ENCODE data around the gene BABAM2. TPM values are rescaled to one million over a fixed set of nuclear protein-coding genes. Genes with fewer than 3 reads are reported as not detected.
"Not testable (repeated sequence)": the region's sequence is repeated elsewhere in the genome, so short reads cannot be mapped to it uniquely, and the experiment has no call there.

Gene BABAM2
- total and polyA plus RNA-seq, 4 donors: 28.1 to 40.4 (median 37.0) TPM

DNA sequence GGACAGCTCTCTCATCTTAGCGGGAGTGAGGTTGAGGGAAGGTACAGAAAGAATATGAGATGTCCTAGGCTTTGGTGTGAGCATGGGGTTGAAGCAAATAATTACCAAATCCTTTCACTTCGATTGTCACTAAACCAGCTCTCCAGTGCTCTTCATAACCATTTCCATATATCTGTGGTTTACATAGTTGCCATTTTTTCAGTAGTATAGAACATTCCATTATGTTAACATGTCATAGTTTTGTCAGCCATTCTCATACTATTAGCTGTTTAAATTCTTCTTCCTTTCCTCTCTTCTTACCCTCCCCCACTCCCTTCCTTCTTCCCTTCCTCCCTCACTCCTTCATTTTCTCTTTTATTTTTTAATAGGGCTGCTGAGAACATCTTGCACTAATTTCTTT, 205.9 kb downstream of the BABAM2 start:
- no CpG with 5 or more reads among the region's 2 CpGs for WGBS (ENCODE audit: insufficient coverage)
- H3K9me3 ChIP-seq (ENCODE audit: control insufficient read depth, insufficient read depth, low read length): no peaks in the 10 kb centered on the region
- no peak for DNase-seq (ENCODE audit: low read depth in 4 of 6, low spot score in 6 of 6)

DNA sequence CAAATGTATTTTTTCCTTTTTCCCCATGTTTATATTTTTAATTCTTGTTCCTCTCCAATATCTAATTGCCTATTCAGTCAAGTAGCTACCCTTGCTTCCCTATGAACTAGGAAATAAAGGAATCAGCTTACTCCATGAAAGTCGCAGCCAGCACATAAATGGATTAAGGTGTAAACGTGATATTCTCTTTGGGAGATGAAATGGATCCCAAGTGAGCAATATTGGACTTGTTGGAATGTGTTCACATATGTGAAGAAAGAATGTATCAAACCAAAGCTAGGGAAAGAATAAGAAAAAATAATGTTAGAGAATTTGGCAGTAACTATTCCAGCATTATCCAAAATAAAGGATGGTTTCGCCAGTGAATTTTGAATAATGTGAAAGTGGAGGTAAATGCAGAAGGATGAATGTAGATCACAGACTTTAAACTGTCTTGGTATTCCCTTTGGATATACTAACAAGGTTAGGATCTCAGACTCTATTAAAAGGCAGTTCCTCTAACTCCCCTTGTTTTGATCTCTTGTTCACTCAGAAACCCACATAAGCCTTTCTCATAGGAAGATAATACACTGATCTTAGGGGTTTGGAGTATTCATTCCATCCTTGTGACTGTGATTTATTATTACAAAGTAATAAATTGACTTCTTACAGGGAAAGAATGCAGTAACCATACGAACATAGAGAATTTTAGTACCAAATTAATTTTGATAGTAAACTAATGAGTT, 208.1 kb downstream of the BABAM2 start:
- DNase-seq (ENCODE audit: low read depth in 4 of 6, low spot score in 6 of 6): no peak
- H3K4me3 ChIP-seq (ENCODE audit: low read depth, low read length): no peak overlapping the region
- WGBS (ENCODE audit: insufficient coverage): 80% methylated on average over 2 of the region's 4 CpGs
- H3K27me3 ChIP-seq (ENCODE audit: control insufficient read depth, insufficient read depth, low read length): no peaks in the 10 kb centered on the region
- no peaks in the 10 kb centered on the region for H3K4me1 ChIP-seq (ENCODE audit: control insufficient read depth, insufficient read depth, low read length)
- no peak overlapping the region for H3K27ac ChIP-seq (ENCODE audit: low read depth, low read length)
- no peaks in the 10 kb centered on the region for H3K36me3 ChIP-seq (ENCODE audit: control insufficient read depth, insufficient read depth, low read length)
- no peaks in the 10 kb centered on the region for H3K9me3 ChIP-seq (ENCODE audit: control insufficient read depth, insufficient read depth, low read length)

More for the DNA sequence above, 205.9 kb downstream of the BABAM2 start:
- no peak overlapping the region for H3K4me3 ChIP-seq (ENCODE audit: low read depth, low read length)
- no peaks in the 10 kb centered on the region for H3K36me3 ChIP-seq (ENCODE audit: control insufficient read depth, insufficient read depth, low read length)
- no peak overlapping the region for H3K27ac ChIP-seq (ENCODE audit: low read depth, low read length)
- no peaks in the 10 kb centered on the region for H3K4me1 ChIP-seq (ENCODE audit: control insufficient read depth, insufficient read depth, low read length)
- H3K27me3 ChIP-seq (ENCODE audit: control insufficient read depth, insufficient read depth, low read length): no peaks in the 10 kb centered on the region

DNA sequence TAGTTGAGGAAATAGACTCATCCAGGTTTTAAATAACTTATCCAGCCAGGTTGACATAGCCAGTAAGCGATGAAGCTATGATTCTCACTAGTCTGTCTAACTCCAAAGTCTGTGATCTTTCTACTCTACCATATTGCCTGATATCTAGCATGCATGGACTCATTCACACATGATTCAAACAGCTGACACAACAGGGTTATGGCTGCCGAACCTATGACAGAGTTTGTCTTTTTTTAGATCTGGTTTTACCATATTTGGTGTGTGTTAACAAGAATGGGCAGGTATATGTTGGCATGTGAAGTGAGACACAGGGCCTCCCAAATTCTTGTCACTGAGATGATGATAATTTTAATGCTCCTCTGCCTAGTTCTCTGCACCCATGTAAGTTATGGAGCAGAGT, 210.6 kb downstream of the BABAM2 start:
- no peaks in the 10 kb centered on the region for H3K4me1 ChIP-seq (ENCODE audit: control insufficient read depth, insufficient read depth, low read length)
- H3K36me3 ChIP-seq (ENCODE audit: control insufficient read depth, insufficient read depth, low read length): no peaks in the 10 kb centered on the region
- DNase-seq (ENCODE audit: low read depth in 4 of 6, low spot score in 6 of 6): no peak
- WGBS (ENCODE audit: insufficient coverage): 100% methylated on average over 1 of the region's 2 CpGs
- H3K4me3 ChIP-seq (ENCODE audit: low read depth, low read length): no peak overlapping the region
- no peaks in the 10 kb centered on the region for H3K9me3 ChIP-seq (ENCODE audit: control insufficient read depth, insufficient read depth, low read length)
- H3K27me3 ChIP-seq (ENCODE audit: control insufficient read depth, insufficient read depth, low read length): no peaks in the 10 kb centered on the region
- no peak overlapping the region for H3K27ac ChIP-seq (ENCODE audit: low read depth, low read length)

DNA sequence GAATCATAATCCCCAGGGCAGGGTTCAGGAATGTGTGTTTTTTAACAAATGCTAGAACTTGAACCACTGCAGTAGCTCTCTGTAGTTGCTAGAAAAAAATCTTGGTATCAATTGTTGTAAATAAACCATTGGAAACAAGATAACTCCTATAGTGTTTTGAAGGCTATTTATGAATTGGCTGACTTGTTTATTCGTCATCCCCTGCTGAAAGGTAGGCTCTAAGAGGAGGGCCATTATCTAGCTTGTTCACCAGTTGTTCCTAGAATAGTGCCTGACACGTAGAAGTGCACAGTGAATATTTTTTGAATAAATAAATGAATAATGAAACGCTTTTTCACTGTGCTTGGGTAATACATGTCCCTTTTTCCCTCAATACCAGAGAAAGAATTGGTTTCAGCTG, 211.4 kb downstream of the BABAM2 start:
- no peak overlapping the region for H3K27ac ChIP-seq (ENCODE audit: low read depth, low read length)
- DNase-seq (ENCODE audit: low read depth in 4 of 6, low spot score in 6 of 6): no peak
- H3K4me1 ChIP-seq (ENCODE audit: control insufficient read depth, insufficient read depth, low read length): no peaks in the 10 kb centered on the region
- no peaks in the 10 kb centered on the region for H3K9me3 ChIP-seq (ENCODE audit: control insufficient read depth, insufficient read depth, low read length)
- H3K4me3 ChIP-seq (ENCODE audit: low read depth, low read length): no peak overlapping the region
- no peaks in the 10 kb centered on the region for H3K36me3 ChIP-seq (ENCODE audit: control insufficient read depth, insufficient read depth, low read length)
- no CpG with 5 or more reads among the region's 3 CpGs for WGBS (ENCODE audit: insufficient coverage)
- no peaks in the 10 kb centered on the region for H3K27me3 ChIP-seq (ENCODE audit: control insufficient read depth, insufficient read depth, low read length)

DNA sequence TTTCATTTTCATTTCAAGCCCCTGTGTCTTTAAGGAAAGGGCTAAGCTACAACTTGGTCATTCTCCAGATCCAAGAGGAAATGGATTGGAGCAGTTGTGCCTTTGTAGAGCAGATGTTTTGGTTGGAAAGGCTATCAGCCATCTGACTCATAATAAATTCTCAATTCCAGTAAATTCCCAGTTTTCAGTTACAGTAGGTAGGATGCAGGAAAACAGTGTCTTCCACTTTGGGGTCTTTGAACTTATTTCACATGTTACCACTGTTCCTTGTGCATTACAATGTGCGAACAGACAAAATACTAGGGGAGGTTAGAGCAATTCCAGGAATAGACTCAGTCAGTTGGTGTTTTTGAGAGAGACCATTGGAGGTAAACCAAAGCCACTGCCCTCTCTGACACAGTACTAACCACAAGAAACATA, 211.9 kb downstream of the BABAM2 start:
- H3K27me3 ChIP-seq (ENCODE audit: control insufficient read depth, insufficient read depth, low read length): no peaks in the 10 kb centered on the region
- no peaks in the 10 kb centered on the region for H3K4me1 ChIP-seq (ENCODE audit: control insufficient read depth, insufficient read depth, low read length)
- DNase-seq (ENCODE audit: low read depth in 4 of 6, low spot score in 6 of 6): peak in 1 of 6 donors; percentile 51
- no peaks in the 10 kb centered on the region for H3K36me3 ChIP-seq (ENCODE audit: control insufficient read depth, insufficient read depth, low read length)
- H3K9me3 ChIP-seq (ENCODE audit: control insufficient read depth, insufficient read depth, low read length): no peaks in the 10 kb centered on the region
- no peak overlapping the region for H3K4me3 ChIP-seq (ENCODE audit: low read depth, low read length)
- H3K27ac ChIP-seq (ENCODE audit: low read depth, low read length): no peak overlapping the region
- no CpG with 5 or more reads among the region's 1 CpG for WGBS (ENCODE audit: insufficient coverage)

DNA sequence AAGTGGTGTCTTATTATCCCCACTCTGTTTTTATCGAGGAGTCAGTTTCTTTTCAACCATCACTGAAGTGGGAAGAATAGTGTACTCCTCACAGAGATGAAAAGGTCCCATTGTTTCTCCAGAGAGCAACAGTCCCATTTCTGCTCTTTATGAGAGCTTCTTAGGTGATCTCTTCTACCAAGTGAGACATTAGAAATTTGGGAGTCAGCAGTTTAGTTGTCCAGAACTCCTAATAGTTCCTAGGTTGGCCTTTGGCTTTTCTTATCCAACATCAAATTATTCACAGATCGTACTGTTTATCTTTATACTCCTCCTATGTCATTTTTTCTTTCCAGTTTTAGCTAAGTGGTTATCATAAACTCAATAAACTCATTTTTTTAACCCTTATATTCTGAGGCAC, 213.1 kb downstream of the BABAM2 start:
- Histone ChIP-seq H3K9me3 (ENCODE audit: control insufficient read depth, insufficient read depth, low read length) (no peaks in the 10 kb centered on the region), H3K27me3 (ENCODE audit: control insufficient read depth, insufficient read depth, low read length) (no peaks in the 10 kb centered on the region), H3K4me3 (ENCODE audit: low read depth, low read length) (no peak overlapping the region), H3K4me1 (ENCODE audit: control insufficient read depth, insufficient read depth, low read length) (no peaks in the 10 kb centered on the region), H3K27ac (ENCODE audit: low read depth, low read length) (no peak overlapping the region), H3K36me3 (ENCODE audit: control insufficient read depth, insufficient read depth, low read length) (no peaks in the 10 kb centered on the region)
- WGBS (ENCODE audit: insufficient coverage): no CpG with 5 or more reads among the region's 2 CpGs
- DNase-seq (ENCODE audit: low read depth in 4 of 6, low spot score in 6 of 6): no peak

DNA sequence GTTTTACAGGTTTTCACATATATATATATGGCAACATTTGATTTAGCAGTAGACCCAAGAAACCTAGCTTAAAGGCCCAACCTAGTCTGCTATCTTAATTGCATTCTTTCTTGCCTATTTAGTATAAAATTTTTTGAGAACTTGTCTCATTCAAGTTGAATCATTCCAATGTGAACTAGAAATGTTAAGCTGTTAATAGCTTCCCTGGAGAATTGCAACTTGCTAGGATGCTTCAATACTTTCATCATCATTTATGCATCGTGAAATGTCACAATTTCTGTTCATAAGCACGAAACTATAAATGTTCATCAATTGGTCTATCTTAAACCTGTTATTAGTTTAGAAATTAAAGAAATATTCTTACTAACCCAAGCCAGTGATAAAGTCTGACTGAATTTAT, 217.6 kb downstream of the BABAM2 start:
- Histone ChIP-seq H3K27me3 (ENCODE audit: control insufficient read depth, insufficient read depth, low read length) (no peaks in the 10 kb centered on the region), H3K27ac (ENCODE audit: low read depth, low read length) (no peak overlapping the region), H3K4me1 (ENCODE audit: control insufficient read depth, insufficient read depth, low read length) (no peaks in the 10 kb centered on the region), H3K4me3 (ENCODE audit: low read depth, low read length) (no peak overlapping the region), H3K9me3 (ENCODE audit: control insufficient read depth, insufficient read depth, low read length) (no peaks in the 10 kb centered on the region), H3K36me3 (ENCODE audit: control insufficient read depth, insufficient read depth, low read length) (no peaks in the 10 kb centered on the region)
- no peak for DNase-seq (ENCODE audit: low read depth in 4 of 6, low spot score in 6 of 6)
- no CpG with 5 or more reads among the region's 2 CpGs for WGBS (ENCODE audit: insufficient coverage)

DNA sequence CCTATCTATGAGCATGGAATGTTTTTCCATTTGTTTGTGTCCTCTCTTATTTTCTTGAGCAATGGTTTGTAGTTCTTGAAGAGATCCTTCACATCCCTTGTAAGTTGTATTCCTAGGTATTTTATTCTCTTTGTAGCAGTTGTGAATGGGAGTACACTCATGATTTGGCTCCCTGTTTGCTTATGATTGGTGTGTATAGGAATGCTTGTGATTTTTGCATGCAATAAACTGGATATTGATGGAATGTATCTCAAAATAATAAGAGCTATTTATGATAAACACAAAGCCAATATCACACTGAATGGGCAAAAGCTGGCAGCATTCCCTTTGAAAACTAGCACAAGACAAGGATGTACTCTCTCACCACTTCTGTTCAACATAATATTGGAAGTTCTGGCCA, 223.2 kb downstream of the BABAM2 start:
- not testable (repeated sequence) for H3K36me3 ChIP-seq (ENCODE audit: control insufficient read depth, insufficient read depth, low read length); H3K4me1 ChIP-seq (ENCODE audit: control insufficient read depth, insufficient read depth, low read length); H3K9me3 ChIP-seq (ENCODE audit: control insufficient read depth, insufficient read depth, low read length); H3K27ac ChIP-seq (ENCODE audit: low read depth, low read length); DNase-seq (ENCODE audit: low read depth in 4 of 6, low spot score in 6 of 6); H3K27me3 ChIP-seq (ENCODE audit: control insufficient read depth, insufficient read depth, low read length); H3K4me3 ChIP-seq (ENCODE audit: low read depth, low read length)

DNA sequence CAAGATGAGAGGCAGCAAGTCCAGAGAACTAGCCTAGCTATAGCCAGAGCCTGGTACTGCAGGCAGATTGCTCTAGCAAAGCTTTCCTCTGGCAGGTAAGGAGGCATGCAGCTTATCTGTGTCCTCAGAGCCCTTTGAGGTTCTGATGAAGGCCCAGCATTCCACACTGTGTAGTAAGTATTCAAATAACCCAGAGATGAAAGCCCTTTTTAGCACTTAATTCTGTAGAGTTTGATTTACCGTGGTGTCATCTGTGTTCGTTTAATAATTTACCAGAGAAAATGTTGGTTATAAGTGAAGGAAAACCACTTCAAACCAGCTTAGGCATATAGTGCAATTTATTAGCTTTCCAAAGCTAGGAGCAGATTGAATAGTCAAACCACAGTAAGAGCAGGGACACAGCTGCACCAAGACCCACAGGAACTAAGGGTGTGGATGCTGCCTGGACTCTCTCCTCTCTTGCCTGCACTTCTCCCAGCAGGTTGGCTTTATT, 226.6 kb downstream of the BABAM2 start:
- no peak for DNase-seq (ENCODE audit: low read depth in 4 of 6, low spot score in 6 of 6)
- no CpG with 5 or more reads among the region's 2 CpGs for WGBS (ENCODE audit: insufficient coverage)
- Histone ChIP-seq H3K4me3 (ENCODE audit: low read depth, low read length) (no peak overlapping the region), H3K9me3 (ENCODE audit: control insufficient read depth, insufficient read depth, low read length) (peaks cover 1% of the 10 kb centered on the region), H3K36me3 (ENCODE audit: control insufficient read depth, insufficient read depth, low read length) (no peaks in the 10 kb centered on the region), H3K27ac (ENCODE audit: low read depth, low read length) (no peak overlapping the region), H3K27me3 (ENCODE audit: control insufficient read depth, insufficient read depth, low read length) (no peaks in the 10 kb centered on the region), H3K4me1 (ENCODE audit: control insufficient read depth, insufficient read depth, low read length) (no peaks in the 10 kb centered on the region)

DNA sequence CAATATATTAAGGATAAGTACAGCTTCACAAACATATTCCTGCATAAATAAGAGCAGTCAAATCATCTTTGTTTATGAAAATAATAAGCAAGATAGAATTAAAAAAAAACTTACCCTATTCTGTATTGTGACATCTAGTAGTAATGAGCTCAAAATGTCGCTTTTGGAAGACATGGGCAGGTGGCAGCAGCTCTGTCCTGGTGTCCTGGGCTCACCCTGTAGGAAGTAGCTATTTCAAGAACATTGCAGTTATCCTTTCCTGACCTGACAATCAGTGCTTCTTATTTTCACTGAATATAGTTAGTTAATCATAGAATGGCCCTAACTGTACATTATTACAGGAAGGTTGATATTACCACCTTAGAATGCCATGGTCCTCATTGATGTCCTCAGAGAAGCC, 229.1 kb downstream of the BABAM2 start:
- Histone ChIP-seq H3K4me1 (ENCODE audit: control insufficient read depth, insufficient read depth, low read length) (no peaks in the 10 kb centered on the region), H3K27ac (ENCODE audit: low read depth, low read length) (no peak overlapping the region), H3K9me3 (ENCODE audit: control insufficient read depth, insufficient read depth, low read length) (no peaks in the 10 kb centered on the region), H3K27me3 (ENCODE audit: control insufficient read depth, insufficient read depth, low read length) (no peaks in the 10 kb centered on the region), H3K4me3 (ENCODE audit: low read depth, low read length) (no peak overlapping the region), H3K36me3 (ENCODE audit: control insufficient read depth, insufficient read depth, low read length) (no peaks in the 10 kb centered on the region)
- no CpG with 5 or more reads among the region's 1 CpG for WGBS (ENCODE audit: insufficient coverage)
- DNase-seq (ENCODE audit: low read depth in 4 of 6, low spot score in 6 of 6): no peak
